DMS 273 (cell line): ENCODE measurements around the gene TBC1D24.

Experiments used
- DNase-seq: peaks from one replicate; lab custom pipeline; 2025; ENCODE audit not compliant: unreplicated experiment; lab: John Stamatoyannopoulos, UW

Gene TBC1D24

DNA sequence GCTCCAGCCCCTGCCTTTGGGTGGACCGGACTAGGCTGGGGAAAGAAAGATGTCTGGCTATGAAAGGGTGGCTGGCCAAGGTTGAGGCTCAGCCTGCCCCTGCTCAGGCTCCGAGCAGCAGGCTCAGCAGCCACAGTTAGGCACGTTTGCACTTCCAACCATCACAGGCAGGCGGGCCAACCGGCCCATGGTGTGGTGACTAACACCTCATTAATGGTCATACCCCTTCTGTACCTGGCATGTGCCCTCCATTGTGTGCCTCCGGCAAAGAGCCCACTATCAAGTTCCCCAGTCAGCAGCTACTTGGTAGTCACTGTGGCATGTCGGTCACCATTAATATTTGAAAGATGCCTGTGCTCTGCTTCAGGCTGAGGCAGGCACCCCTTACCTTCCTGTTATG, 6.7 kb downstream of the TBC1D24 start:
- peak; percentile 58 for DNase-seq

DNA sequence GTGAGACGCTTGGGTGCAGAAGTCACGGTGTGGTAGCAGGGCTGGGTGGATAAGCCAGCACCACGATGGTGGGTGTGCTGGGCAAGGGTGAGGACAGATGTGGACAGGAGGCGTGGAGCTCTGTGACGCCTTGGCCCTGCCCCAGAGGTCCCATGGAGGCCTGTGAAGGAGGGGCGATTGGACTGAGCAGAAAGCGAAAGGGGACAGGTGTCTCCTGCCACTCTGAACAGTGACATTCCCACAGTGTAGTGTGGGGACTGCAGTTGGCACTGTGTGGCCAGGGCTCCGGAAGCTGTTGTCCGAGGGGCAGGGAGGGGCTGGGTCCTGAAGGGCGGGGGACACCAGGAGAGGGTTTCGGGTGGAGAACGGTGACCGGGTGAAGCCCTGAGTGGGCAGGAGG, 7.3 kb downstream of the TBC1D24 start:
- DNase-seq = no peak

DNA sequence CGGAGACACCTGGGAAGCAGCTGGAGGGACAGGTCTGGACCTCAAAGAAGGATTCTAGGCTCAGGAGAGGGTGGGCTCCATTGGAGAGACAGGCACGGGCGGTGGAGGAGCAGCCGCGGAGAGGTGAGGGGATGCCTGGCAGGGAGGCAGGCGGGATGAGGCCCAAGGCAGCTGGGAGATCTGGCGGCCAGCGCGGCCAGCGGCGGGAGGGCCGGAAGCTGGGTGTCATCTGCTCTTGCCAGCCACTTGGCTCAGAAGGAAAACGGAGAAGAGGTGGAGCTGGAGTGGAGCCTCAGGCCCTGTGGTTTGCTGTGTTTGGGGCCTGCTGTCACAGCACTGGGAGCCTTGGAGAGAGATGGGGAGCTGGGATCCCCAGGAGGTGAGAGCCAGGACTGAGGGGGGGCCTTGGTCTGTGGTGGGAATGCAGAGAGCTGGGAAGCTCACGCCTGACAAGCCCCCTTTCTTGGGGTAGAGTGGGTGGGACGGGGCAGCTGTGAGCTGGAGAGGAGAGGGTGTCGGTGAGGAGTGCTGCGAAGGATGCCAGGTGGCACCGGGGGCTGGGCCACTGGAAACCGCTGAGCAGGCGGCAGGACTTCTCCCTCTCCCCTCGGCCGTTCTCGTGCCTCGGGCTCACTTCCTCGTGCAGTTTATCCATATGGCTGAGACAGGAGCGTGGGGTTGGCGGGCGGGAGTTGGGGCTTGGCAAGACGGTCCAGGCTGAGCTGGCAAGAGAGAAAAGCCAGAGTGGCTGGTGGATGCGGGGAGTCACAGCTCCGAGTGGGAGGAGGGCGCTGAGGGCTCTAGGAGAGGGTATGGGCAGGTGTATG, 8.0 kb downstream of the TBC1D24 start:
- DNase-seq = peak; percentile 93

- no peak for DNase-seq
Measured at GRCh38 chr16:2483939-2484897, 9.3 kb downstream of the TBC1D24 start.

DNA sequence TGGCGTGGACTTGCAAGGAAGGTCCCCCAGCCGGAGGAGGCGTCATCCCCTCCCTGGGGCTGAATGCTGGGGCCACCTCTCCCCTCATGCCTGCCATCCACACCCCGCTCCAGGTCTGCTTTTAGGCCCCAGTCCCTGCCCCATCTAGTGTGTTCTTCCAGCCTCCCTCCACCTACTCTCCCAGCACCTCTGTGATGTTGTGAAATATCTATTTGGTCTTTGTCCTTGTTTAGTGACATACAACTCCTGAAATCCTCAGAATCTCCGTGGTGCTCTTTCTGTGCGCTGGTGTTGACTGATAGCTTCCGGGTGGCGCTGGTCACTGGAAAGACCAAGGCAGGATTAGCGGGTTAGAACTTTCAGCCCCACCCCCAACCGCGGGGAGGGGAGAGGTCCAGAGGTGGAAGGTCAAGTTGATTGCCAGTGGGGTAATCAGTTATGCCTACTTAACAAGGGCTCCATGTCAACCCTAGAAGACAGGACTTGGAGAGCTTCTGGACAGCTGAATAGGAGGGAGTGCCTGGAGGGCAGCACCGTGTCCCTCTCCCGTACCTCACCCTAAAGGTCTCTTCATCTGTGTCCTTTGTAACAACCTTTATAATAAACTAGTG, 10.1 kb downstream of the TBC1D24 start:
- no peak for DNase-seq

GRCh38 chr16:2485811-2486507, 11.0 kb downstream of the TBC1D24 start:
- DNase-seq = no peak

GRCh38 chr16:2486645-2487516, 12.0 kb downstream of the TBC1D24 start:
- DNase-seq = no peak

DNA sequence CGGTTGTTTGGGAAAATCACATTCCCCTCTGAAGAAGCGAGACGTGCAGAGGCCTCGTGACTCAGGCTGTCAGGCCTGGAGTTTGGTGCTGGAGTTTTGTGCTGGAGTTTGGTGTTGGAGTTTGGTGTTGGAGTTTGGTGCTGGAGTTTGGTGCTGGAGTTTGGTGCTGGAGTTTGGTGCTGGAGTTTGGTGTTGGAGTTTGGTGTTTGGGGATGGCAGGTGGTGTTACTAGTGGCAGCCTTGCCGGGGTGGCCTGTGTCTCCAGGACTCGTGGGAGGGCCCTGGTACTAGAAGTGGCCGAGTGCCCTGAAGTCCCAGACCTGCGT, 12.6 kb downstream of the TBC1D24 start:
- DNase-seq = no peak

GRCh38 chr16:2487903-2488531, 13.1 kb downstream of the TBC1D24 start:
- no peak for DNase-seq

GRCh38 chr16:2489581-2489980, 14.7 kb downstream of the TBC1D24 start:
- no peak for DNase-seq

DNA sequence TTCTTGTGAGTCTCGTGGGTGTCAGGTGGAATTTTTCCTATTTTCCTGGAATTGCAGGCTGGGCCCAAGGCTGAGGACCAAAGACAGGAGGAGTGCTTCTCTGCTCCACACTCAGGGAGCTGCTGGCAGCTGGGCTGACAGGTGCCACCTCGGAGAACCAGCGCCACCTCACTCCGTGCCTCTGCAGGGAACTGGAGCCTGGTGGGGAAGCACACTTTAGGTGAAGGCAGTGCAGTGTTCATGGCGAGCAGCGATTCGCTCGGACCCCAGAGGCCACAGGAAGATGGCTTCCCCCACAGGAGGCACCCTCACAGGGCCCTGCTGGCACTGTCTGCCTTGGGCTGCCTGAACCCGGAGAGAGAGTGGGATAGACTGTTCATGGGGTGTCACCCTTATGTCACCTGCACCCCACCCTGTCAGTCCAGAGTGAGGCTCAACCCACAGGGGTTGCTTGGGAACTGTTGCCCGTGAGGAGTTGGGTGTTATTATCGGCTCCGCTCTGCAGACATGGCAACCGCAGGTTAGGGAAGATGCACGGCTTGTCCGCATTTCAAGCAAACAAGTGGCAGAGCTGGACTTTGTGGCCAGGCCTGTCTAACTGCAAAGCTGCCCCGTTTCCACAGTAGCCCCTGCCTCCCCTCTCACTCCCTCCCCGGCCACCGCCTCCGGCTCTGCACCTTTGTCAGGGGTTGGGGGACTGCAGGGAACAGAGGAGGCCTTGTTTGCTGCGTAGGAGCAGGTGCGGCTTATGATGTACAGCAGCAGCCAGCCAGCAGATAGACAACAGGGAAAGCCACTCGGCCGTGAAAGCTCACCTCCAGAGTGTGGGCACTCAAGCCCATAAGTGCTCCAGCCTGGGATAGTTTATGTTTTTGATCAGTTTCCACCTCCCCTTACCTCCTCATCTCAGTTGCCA, 15.5 kb downstream of the TBC1D24 start:
- DNase-seq = no peak

- DNase-seq = no peak
Measured at GRCh38 chr16:2492292-2492691, 17.4 kb downstream of the TBC1D24 start.

- no peak for DNase-seq
Measured at GRCh38 chr16:2493605-2494004, 18.7 kb downstream of the TBC1D24 start.

GRCh38 chr16:2494616-2495015, 19.7 kb downstream of the TBC1D24 start:
- DNase-seq = no peak

DNA sequence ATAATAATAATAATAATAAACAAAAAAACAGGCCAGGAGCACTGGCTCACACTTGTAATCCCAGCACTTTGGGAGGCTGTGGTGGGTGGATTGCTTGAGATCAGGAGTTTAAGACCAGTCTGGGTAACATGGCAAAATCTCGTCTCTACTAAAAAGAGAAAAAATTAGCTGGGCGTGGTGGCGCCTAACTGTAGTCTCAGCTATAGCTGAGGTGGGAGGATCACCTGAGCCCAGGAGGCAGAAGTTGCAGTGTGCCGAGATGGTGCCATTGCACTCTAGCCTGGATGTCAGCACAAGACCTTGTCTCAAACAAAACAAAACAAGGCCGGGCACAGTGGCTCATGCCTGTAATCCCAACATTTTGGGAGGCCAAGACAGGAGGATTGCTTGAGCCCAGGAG, 20.1 kb downstream of the TBC1D24 start:
- DNase-seq = no peak

DNA sequence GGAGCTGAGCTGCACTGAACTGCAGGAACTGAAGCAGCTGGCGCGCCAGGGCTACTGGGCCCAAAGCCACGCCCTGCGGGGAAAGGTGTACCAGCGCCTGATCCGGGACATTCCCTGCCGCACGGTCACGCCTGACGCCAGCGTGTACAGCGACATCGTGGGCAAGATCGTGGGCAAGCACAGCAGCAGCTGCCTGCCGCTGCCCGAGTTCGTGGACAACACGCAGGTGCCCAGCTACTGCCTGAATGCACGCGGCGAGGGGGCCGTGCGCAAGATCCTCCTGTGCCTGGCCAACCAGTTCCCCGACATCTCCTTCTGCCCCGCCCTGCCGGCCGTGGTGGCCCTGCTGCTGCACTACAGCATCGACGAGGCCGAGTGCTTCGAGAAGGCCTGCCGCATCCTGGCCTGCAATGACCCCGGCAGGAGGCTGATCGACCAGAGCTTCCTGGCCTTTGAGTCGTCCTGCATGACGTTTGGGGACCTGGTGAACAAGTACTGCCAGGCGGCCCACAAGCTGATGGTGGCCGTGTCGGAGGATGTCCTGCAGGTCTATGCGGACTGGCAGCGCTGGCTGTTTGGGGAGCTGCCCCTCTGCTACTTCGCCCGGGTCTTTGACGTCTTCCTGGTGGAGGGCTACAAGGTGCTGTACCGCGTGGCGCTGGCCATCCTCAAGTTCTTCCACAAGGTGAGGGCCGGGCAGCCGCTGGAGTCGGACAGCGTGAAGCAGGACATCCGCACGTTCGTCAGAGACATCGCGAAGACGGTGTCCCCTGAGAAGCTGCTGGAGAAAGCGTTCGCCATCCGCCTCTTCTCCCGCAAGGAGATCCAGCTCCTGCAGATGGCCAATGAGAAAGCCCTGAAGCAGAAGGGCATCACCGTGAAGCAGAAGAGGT, 21.5 kb downstream of the TBC1D24 start:
- no peak for DNase-seq

DNA sequence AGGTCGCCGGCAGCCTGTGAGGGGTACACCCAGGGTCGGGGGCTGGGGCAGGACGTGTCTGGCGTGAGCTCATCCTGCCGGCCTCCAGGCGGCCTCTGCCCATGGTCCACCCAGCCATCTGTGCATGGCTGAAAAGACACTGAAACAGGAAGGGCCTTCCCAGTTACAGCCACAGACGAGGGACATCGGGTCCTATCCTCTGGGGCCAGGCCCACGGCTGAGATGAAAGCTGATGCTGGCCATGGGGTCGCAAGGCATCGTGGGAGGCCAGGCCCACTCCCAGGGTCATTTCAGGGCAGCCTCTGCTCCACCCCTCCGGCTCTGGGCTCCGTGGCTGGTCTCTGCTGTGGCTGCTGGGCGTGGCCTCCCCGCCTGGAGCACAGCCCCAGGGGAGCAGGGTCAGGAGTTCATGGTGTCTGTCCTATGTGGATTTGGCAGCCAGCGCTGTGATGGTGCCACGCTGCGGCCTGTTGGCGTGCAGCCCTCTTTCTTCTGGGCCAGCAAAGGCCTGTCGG, 22.2 kb downstream of the TBC1D24 start:
- DNase-seq = peak; percentile 92
